NCI-H1417 (cell line): Measurements from ENCODE around the gene WDR81.
"Not testable (repeated sequence)": the region's sequence is repeated elsewhere in the genome, so short reads cannot be mapped to it uniquely, and the experiment has no call there.

Experiments used
- DNase-seq, 3 experiments: peaks; one replicate each; lab custom pipeline; 2025; lab: John Stamatoyannopoulos, UW

WDR81 gene

DNA sequence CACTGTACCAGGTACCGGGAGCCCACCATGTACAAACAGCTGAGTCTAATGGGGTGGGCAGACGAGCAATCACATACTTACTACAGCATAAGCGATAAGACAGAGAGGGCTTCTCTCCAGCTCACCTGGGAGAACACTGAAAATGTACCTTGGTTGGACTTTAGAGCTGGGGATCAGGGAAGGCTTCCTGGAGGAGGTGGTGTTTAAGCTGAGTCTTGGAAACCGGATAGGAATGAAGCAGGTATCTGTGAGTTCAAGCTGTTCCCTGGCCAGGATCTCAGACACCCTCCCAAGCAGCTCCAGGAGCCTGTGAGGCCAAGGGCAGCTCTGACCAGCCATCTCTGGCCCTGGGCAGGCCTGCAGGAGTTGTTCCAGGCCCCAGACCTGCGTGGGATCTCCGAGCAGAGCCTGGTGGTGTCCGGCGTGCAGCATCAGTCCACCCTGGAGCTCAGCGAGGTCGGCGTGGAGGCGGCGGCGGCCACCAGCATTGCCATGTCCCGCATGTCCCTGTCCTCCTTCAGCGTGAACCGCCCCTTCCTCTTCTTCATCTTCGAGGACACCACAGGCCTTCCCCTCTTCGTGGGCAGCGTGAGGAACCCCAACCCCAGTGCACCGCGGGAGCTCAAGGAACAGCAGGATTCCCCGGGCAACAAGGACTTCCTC, 29.4 kb downstream of the WDR81 start:
- DNase-seq, result no peak

DNA sequence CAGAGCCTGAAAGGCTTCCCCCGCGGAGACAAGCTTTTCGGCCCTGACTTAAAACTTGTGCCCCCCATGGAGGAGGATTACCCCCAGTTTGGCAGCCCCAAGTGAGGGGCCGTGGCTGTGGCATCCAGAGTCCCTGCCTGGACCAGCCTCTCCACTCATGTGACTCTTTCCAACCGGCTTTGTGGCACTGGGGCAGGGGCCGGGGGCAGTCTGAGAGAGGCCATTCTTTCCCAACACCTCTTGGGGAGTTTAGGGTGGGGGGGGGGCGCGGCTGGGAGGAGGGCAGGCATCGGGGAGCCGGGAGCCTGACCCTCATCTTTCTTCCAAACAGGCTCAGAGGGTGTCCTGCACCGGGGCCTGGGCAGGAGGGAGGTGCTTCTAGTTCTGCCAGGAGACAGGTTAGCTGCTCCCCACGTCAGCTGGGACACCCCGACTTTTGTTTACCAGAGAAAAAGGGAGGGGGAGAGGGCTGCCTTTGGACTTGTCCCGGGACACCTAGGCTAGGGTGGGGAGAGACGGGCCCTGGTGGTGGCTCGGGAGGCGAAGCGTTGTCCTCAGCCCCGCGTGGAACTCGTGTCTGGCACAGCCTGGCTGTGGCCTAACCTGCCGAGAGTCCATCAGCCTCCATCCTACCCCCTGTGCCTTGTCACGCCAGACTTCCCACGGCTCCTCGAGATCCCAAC, 30.1 kb downstream of the WDR81 start:
- DNase-seq, result no peak

DNA sequence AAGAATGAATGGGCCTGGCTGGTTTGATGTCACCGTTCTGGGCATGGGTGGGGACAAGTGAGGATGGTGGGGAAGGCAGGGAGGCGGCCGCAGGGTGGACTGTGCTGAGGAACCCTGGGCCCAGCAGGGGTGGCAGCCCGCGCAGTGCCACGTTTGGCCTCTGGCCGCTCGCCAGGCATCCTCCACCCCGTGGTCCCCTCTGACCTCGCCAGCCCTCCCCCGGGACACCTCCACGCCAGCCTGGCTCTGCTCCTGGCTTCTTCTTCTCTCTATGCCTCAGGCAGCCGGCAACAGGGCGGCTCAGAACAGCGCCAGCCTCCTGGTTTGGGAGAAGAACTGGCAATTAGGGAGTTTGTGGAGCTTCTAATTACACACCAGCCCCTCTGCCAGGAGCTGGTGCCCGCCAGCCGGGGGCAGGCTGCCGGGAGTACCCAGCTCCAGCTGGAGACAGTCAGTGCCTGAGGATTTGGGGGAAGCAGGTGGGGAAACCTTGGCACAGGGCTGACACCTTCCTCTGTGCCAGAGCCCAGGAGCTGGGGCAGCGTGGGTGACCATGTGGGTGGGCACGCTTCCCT, 30.8 kb downstream of the WDR81 start:
- peak in 2 of 3 experiments; percentile 9 to 39 for DNase-seq

GRCh38 chr17:1755827-1756262, 31.3 kb downstream of the WDR81 start:
- peak in 1 of 3 experiments; percentile 39 for DNase-seq

DNA sequence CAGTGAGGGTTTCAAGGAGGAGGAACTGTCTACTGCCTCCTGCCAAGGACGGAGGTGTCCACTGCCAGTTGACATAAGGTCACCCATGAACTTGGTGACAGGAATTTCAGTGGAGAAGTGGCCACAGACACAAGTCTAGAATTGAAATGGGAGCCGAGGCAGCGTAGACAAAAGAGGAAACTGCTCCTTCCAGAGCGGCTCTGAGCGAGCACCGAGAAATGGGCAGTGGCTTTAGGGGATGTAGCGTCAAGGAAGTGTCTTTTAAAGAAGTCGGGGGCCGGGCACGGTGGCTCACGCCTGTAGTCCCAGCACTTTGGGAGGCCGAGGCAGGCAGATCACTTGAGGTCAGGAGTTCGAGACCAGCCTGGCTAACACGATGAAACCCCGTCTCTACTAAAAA, 34.3 kb downstream of the WDR81 start:
- no peak for DNase-seq

DNA sequence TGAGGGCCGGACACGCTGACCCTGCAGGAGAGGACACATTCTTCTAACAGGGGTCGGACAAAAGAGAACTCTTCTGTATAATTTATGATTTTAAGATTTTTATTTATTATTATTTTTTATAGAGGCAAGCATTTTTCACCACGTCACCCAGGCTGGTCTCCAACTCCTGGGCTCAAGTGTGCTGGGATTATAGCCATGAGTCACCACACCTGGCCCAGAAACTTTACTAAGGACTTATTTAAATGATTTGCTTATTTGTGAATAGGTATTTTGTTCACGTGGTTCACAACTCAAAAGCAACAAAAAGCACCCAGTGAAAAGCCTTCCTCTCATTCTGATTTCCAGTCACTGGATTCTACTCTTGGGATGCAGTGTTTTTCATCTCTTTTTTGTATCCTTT, 35.0 kb downstream of the WDR81 start:
- no peak for DNase-seq

- peak in 1 of 3 experiments; percentile 52 for DNase-seq
Measured at GRCh38 chr17:1762233-1762900, 37.9 kb downstream of the WDR81 start.

DNA sequence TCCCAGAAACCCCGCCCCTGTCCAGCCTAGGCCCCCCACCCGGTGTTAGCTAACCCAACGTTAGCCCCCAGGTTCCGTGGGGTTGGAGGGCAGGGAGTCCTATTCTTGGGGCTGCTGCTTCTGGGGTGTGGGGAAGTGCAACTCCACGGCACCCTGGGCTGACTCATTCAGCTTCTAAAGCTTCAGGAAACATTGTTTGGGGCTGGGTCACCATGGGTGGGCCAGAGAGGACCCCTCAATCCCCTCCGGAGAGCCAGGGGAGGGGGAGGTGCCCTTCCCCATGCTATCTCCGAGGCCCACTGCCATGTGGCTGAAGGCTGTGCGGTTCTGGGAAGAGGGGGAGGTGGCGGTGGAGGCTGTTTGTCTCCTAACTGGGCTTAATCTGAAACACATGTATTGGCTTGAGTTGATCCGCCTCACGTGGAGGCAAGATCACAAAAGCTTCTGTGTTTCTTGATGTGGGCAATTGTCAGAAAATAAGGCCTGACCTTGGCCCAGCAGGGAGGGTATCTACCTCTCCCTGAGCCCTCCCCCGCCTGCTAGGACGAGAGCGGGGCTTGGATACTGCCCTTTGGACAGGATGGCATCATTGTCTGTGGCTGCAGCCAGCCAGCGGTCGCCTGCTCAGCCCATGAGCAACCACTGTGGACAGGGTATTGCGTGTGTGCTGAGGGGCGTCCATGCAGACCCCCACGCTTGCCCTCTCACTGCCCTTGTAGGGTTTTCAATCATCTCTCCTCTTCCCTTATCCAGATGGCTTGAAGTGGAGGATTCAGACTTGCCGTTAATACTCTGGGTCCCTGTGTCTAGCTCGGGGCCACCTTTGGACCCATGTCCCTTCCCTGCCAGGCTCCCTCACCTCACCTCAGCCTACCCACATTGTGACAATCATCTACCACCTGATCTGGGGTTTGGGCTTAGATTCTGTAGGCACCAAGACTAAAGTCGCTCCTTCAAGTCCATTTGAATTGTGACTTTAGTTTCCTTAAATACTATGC, 38.7 kb downstream of the WDR81 start:
- peak in 2 of 3 experiments; percentile 11 to 17 for DNase-seq

GRCh38 chr17:1764284-1764683, 39.8 kb downstream of the WDR81 start:
- DNase-seq, result no peak

DNA sequence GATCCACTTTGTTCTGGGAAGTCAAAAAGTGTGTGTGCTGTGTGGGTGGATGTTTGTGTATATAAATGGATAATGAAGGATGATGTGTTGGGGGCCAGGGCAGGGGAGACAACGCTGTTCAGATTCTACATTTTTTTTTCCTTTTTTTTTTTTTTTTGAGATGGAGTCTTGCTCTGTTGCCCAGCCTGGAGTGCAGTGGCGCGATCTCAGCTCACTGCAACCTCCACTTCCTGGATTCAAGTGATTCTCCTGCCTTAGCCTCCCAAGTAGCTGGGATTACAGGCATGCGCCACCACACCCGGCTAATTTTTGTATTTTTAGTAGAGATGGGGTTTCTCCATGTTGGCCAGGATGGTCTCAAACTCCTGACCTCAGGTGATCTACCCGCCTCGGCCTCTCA, 40.2 kb downstream of the WDR81 start:
- DNase-seq, result not testable (repeated sequence)

DNA sequence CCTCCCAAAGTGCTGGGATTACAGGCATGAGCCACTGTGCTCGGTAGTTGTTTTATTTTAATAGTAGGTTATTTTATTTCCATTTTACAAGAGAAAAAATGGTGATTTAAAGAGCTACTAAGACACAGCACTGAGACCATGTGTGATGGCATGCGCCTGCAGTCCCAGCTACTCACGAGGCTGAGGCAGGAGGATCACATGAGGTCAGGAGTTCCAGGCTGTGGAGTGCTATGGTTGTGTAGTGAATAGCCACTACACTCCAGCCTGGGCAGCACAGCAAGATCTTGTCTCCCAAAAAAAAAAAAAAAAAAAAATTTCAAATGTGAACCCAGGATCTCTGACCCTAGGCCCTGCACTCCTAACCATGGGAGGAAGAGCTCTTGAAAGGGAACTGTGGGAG, 41.1 kb downstream of the WDR81 start:
- no peak for DNase-seq

- no peak for DNase-seq
Measured at GRCh38 chr17:1766382-1767135, 42.1 kb downstream of the WDR81 start.

- DNase-seq, result no peak
Measured at GRCh38 chr17:1767358-1767757, 42.9 kb downstream of the WDR81 start.

GRCh38 chr17:1769822-1770477, 45.4 kb downstream of the WDR81 start:
- peak in 2 of 3 experiments; percentile 66 to 87 for DNase-seq

- not testable (repeated sequence) for DNase-seq
Measured at GRCh38 chr17:1773000-1773695, 48.6 kb downstream of the WDR81 start.

- DNase-seq, result no peak
Measured at GRCh38 chr17:1773696-1774181, 49.2 kb downstream of the WDR81 start.

DNA sequence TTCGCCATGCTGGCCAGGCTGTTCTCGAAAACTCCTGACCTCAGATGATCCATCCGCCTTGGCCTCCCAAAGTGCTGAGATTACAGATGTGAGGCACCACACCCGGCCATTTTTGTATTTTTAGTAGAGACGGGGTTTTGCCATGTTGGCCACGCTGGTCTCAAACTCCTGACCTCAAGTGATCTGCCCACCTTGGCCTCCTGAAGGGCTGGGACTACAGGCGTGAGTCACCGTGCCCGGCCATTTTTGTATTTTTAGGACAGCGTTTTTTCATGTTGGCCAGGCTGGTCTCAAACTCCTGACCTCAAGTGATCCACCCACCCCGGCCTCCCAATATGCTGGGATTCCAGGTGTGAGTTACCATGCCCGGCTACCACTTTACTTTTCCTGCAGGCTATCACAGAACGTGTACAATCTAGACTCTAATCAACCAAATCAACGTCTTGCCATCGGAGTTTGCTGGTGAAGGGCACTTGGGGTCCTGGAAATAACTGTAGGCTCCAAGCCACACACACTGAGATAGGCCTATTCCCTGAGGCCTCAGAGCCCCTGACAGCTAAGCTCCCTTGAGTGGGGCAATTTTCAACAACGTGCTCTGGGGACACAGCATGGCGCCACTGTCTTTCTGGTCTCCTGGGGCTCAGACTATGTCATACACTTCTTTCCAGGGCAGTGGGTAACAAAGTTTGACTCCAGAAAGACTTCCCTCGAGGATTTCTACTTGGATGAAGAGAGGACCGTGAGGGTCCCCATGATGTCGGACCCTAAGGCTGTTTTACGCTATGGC, 50.1 kb downstream of the WDR81 start:
- no peak for DNase-seq

DNA sequence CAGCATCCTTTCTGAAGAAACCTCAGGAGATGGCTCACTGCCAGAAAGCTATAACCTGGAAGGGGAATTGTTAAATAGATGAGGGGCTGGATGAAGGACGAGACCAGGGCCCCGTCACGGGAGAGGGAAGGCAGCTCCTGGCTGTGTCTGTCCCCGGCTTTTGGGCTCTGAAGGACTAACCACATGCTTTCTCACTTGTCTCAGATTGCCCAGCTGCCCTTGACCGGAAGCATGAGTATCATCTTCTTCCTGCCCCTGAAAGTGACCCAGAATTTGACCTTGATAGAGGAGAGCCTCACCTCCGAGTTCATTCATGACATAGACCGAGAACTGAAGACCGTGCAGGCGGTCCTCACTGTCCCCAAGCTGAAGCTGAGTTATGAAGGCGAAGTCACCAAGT, 51.8 kb downstream of the WDR81 start:
- DNase-seq, result no peak

GRCh38 chr17:1776857-1777256, 52.4 kb downstream of the WDR81 start:
- DNase-seq, result no peak
